ENCODE results near the gene AGPAT2.

AGPAT2 gene

DNA sequence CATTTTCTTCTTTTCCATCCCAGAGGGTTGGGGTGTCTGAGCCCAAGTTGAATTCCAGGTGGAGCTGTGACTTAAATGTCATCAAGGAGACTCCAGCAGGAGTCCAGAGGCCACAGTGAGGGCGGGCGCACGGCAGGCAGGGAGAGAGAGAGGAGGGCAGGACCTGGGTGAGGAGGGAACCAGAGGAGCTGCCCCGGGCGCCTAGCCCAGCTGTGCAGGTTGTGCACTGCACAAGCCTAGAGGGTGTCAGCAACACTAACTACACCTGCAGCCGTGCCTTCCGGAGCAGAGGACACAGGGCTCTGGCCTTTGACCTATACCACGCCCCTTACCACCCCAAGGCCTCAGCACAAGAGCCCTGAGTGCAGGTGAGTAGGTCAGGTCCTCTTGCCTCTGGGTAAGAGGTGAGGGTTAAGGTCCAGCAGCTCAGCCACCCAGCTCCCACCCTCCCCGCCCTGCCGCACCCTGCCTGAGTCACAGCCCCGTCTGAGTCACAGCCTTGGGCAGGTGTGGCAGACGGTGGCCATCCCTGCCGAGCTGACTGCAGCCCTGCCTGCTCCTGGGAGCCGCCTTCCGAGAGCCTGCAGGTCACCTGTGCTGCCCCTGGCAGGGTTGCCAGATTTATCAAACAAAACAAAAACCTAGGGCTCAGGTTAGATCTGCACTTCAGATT lies 6.4 kb upstream of the AGPAT2 start:
- ATAC-seq (replicated peaks): no peak
- no peak overlapping the region for H3K4me3 Mint-ChIP-seq
- DNase-seq: no peak

GRCh38 chr9:136693135-136693489 lies 5.9 kb upstream of the AGPAT2 start:
- H3K4me1 Mint-ChIP-seq (ENCODE audit: low read depth in 2 of 2): peaks cover 0 to 19% of the 10 kb centered on the region in 2 donors
- H3K36me3 Mint-ChIP-seq (ENCODE audit: insufficient read depth): no peaks in the 10 kb centered on the region
- H3K4me3 Mint-ChIP-seq: no peak overlapping the region
- no peak for DNase-seq
- peaks cover 8 to 9% of the 10 kb centered on the region in 2 donors for H3K27me3 Mint-ChIP-seq
- no peaks in the 10 kb centered on the region for H3K9me3 Mint-ChIP-seq
- no peak overlapping the region for H3K27ac Mint-ChIP-seq
- no peak for ATAC-seq (replicated peaks)

More for the DNA sequence above, 6.4 kb upstream of the AGPAT2 start:
- Mint-ChIP-seq H3K36me3 (ENCODE audit: insufficient read depth) (no peaks in the 10 kb centered on the region), H3K9me3 (no peaks in the 10 kb centered on the region), H3K4me1 (ENCODE audit: low read depth in 2 of 2) (peaks cover 0 to 20% of the 10 kb centered on the region in 2 donors), H3K27ac (no peak overlapping the region), H3K27me3 (peaks cover 8 to 9% of the 10 kb centered on the region in 2 donors)

DNA sequence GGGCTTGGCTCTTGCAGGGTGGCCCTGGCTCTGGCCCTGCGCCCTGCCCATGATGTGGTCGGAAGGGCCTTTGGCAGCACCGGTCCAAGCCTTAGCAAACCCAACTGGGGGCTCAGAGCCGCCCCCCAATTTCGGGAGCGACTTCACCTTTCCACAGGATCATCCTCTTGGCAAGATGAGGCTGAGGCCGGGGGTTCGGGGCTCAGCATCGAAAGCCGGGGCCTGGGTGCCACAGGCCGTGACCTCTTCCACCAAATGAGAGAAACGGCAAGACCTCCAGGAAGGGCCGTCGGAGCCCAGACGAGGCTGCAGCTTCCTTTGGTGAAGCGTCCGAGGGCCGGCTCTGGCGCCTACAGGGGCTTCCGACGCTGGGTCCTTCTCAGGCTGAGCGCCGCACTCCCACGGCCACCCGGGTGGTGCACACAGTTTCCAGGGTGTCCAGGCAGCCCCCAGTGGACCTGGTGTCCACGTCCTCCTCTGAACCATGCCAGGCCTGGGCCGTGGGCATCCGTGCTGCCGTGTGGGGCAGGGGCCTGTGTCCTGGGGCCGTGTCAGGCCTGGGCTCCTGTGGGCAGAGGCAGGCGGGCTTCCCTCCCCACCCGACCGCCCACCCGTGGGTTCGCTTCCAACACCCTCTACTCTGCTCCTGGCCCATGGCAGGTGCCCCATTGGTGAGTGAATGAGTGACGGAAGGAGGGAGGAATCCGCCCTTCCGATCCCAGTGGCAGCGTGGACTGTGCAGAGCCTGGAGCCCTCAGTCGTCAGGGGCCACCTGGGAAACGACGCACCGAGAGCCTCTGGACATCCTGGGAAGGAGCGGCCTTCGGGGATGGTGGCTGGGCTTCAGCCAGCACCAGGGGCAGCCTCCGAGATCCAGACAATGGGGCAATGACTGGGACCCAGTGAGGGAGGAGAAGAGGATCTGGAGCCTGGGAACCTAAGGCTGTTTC lies 5.2 kb upstream of the AGPAT2 start:
- no peak overlapping the region for H3K27ac Mint-ChIP-seq

GRCh38 chr9:136691316-136692184 lies 4.3 kb upstream of the AGPAT2 start:
- Mint-ChIP-seq H3K27me3 (peaks cover 0 to 9% of the 10 kb centered on the region in 2 donors), H3K36me3 (ENCODE audit: insufficient read depth) (no peaks in the 10 kb centered on the region), H3K27ac (no peak overlapping the region), H3K4me1 (ENCODE audit: low read depth in 2 of 2) (peaks cover 0 to 13% of the 10 kb centered on the region in 2 donors), H3K9me3 (no peaks in the 10 kb centered on the region), H3K4me3 (no peak overlapping the region)
- DNase-seq (no peak), ATAC-seq (replicated peaks) (no peak)

More for the DNA sequence above, 5.2 kb upstream of the AGPAT2 start:
- H3K4me3 Mint-ChIP-seq: no peak overlapping the region
- H3K4me1 Mint-ChIP-seq (ENCODE audit: low read depth in 2 of 2): peaks cover 0 to 18% of the 10 kb centered on the region in 2 donors
- no peaks in the 10 kb centered on the region for H3K9me3 Mint-ChIP-seq
- no peak for ATAC-seq (replicated peaks)
- no peaks in the 10 kb centered on the region for H3K36me3 Mint-ChIP-seq (ENCODE audit: insufficient read depth)
- H3K27me3 Mint-ChIP-seq: peaks cover 5 to 9% of the 10 kb centered on the region in 2 donors
- no peak for DNase-seq

GRCh38 chr9:136690806-136691261 lies 3.6 kb upstream of the AGPAT2 start:
- H3K4me3 Mint-ChIP-seq: no peak overlapping the region
- peaks cover 0 to 9% of the 10 kb centered on the region in 2 donors for H3K27me3 Mint-ChIP-seq
- H3K4me1 Mint-ChIP-seq (ENCODE audit: low read depth in 2 of 2): peaks cover 3 to 10% of the 10 kb centered on the region in 2 donors
- H3K27ac Mint-ChIP-seq: no peak overlapping the region
- DNase-seq: no peak
- ATAC-seq (replicated peaks): no peak
- H3K9me3 Mint-ChIP-seq: no peaks in the 10 kb centered on the region
- no peaks in the 10 kb centered on the region for H3K36me3 Mint-ChIP-seq (ENCODE audit: insufficient read depth)

GRCh38 chr9:136690104-136690805 lies 3.0 kb upstream of the AGPAT2 start:
- peaks cover 0 to 9% of the 10 kb centered on the region in 2 donors for H3K27me3 Mint-ChIP-seq
- no peak for ATAC-seq (replicated peaks)
- H3K36me3 Mint-ChIP-seq (ENCODE audit: insufficient read depth): no peaks in the 10 kb centered on the region
- no peaks in the 10 kb centered on the region for H3K9me3 Mint-ChIP-seq
- no peak overlapping the region for H3K4me3 Mint-ChIP-seq
- no peak for DNase-seq
- no peak overlapping the region for H3K27ac Mint-ChIP-seq
- H3K4me1 Mint-ChIP-seq (ENCODE audit: low read depth in 2 of 2): peaks cover 5 to 10% of the 10 kb centered on the region in 2 donors

GRCh38 chr9:136689108-136689460 lies 1.8 kb upstream of the AGPAT2 start:
- no peak for ATAC-seq (replicated peaks)
- H3K9me3 Mint-ChIP-seq: no peaks in the 10 kb centered on the region
- peak overlapping the region in 1 of 2 donors; percentile 1 for H3K4me3 Mint-ChIP-seq
- no peak for DNase-seq
- H3K27ac Mint-ChIP-seq: peak overlapping the region in 1 of 2 donors; percentile 44
- H3K4me1 Mint-ChIP-seq (ENCODE audit: low read depth in 2 of 2): peaks cover 5 to 7% of the 10 kb centered on the region in 2 donors
- no peaks in the 10 kb centered on the region for H3K36me3 Mint-ChIP-seq (ENCODE audit: insufficient read depth)
- H3K27me3 Mint-ChIP-seq: peaks cover 0 to 9% of the 10 kb centered on the region in 2 donors

DNA sequence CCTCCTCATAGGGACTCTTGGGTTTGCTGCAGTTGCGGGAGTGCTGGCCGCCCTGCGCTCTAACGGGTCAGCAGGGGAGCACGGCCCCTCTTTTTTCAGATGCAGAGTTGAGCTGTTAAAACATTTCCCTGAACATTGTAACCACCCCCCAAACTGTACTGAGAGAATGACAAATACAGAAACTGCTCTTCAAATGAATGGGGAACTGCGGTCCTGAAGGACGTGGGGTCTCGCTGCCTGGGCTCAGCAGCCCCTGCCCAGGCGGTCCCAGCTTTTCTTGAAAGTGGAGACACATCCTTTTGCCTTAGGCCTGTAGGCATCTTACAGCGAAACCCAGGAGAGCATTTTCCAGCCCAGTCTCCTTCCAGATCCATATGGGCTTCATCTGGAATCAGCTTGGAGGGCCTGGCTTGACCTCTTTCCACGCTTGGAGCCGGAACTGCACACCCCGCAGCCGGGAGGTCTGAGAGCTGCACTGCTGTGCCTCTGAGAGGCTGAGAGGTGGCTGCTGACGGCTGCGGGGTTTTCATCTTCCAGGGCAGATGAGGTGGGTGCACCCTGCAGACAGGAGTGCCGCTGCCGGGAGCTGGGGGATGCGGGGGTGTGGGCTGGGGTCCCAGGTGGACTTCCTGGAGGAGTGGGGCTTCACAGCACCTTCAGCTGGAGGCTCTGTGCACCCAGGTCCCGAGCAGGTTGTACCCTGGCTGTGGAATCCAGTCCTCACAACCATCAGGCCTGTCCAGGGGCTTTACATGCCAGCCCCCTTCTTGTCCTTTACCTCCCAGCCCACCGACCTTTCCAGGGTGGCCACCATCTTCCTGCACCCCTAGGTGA lies 1.2 kb upstream of the AGPAT2 start:
- H3K9me3 Mint-ChIP-seq: no peaks in the 10 kb centered on the region

GRCh38 chr9:136687721-136688223 lies 515 bp upstream of the AGPAT2 start:
- ATAC-seq (replicated peaks) (peak; percentile 40), DNase-seq (no peak)
- Mint-ChIP-seq H3K4me1 (ENCODE audit: low read depth in 2 of 2) (peaks cover 4 to 5% of the 10 kb centered on the region in 2 donors), H3K4me3 (peak overlapping the region; percentile 47 to 54), H3K27ac (no peak overlapping the region), H3K36me3 (ENCODE audit: insufficient read depth) (no peaks in the 10 kb centered on the region), H3K9me3 (no peaks in the 10 kb centered on the region), H3K27me3 (peaks cover 0 to 1% of the 10 kb centered on the region in 2 donors)

More for the DNA sequence above, 1.2 kb upstream of the AGPAT2 start:
- Mint-ChIP-seq H3K27ac (peak overlapping the region in 1 of 2 donors; percentile 44), H3K36me3 (ENCODE audit: insufficient read depth) (no peaks in the 10 kb centered on the region), H3K27me3 (peaks cover 0 to 8% of the 10 kb centered on the region in 2 donors), H3K4me3 (peak overlapping the region; percentile 47 to 54), H3K4me1 (ENCODE audit: low read depth in 2 of 2) (peaks cover 5 to 7% of the 10 kb centered on the region in 2 donors)
- DNase-seq (no peak), ATAC-seq (replicated peaks) (no peak)

DNA sequence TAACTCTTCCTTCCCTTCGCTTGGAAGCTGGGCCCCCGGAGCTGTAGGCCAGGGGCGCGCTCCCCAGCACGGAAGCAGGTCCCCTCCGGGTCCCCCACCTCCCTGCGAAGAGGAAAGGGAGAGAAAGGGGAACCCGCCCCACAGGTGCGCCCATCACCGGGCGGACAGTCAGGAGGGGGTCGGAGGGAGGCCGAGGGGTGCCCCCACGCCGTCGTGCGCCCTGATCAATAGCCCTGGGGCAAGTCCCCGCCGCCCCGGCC lies 793 bp downstream of the AGPAT2 start:
- no peaks in the 10 kb centered on the region for H3K27me3 Mint-ChIP-seq
- H3K36me3 Mint-ChIP-seq (ENCODE audit: insufficient read depth): no peaks in the 10 kb centered on the region
- peak overlapping the region; percentile 72 to 74 for H3K4me3 Mint-ChIP-seq
- ATAC-seq (replicated peaks) (no peak), DNase-seq (no peak)
- H3K9me3 Mint-ChIP-seq: no peaks in the 10 kb centered on the region
- peaks cover 4 to 5% of the 10 kb centered on the region in 2 donors for H3K4me1 Mint-ChIP-seq (ENCODE audit: low read depth in 2 of 2)
- no peak overlapping the region for H3K27ac Mint-ChIP-seq

GRCh38 chr9:136685790-136686533 lies 1.3 kb downstream of the AGPAT2 start:
- no peaks in the 10 kb centered on the region for H3K27me3 Mint-ChIP-seq
- peak overlapping the region; percentile 72 to 74 for H3K4me3 Mint-ChIP-seq
- peaks cover 4 to 5% of the 10 kb centered on the region in 2 donors for H3K4me1 Mint-ChIP-seq (ENCODE audit: low read depth in 2 of 2)
- H3K9me3 Mint-ChIP-seq: no peaks in the 10 kb centered on the region
- DNase-seq (no peak), ATAC-seq (replicated peaks) (no peak)
- peaks cover 3% of the 10 kb centered on the region for H3K36me3 Mint-ChIP-seq (ENCODE audit: insufficient read depth)
- peak overlapping the region in 1 of 2 donors; percentile 60 for H3K27ac Mint-ChIP-seq
